GM19025 (cell line): Measurements from ENCODE around the gene FTH1.

Experiments used
- ATAC-seq: cut with Tn5 transposase; IDR thresholded peaks from one replicate; pipeline ENCODE4 v1.9.1; 2021; ENCODE audit warnings: mild to moderate bottlenecking, low read depth, moderate library complexity; ENCODE audit not compliant: unreplicated experiment

Gene FTH1

GRCh38 chr11:61918938-61919704, 48.3 kb downstream of the FTH1 start:
- no peak for ATAC-seq

- ATAC-seq, result no peak
Observed at GRCh38 chr11:61918251-61918937, 49.0 kb downstream of the FTH1 start.

- ATAC-seq, result no peak
Observed at GRCh38 chr11:61917334-61918109, 49.9 kb downstream of the FTH1 start, which contains the start of gene RAB3IL1. Gene RAB3IL1 (minus strand): TSS chr11:61917566. CDS start chr11:61917367, 199 bp downstream.

DNA sequence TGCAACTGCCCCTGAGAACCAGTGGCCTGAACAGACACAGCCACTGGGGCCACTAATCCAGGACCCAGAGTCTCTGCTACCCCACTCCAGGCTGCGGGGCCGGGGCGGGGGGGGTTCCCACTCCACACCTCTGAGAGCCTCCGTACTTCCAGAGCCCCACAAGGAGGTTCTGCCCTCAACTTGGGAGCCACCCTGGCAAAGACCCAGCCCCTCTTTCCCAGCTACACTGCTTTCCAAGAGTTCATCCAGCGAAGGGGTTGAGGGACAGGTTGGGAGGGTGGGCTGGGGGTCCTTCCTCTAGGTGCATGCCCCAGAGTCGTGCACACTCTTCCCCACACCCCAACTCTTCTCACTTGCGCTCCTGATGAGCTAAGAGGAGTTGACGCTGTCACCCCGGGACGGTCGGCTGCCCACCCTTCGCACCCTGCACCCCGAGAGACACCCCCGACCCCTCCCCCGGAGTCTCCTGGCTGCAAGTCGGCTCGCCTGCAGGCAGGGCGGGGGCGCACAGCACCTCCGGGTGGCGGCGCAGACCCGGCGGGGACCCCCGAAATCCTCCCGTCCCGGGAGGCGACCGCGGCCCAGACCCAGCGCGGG, 50.6 kb downstream of the FTH1 start:
- ATAC-seq, result no peak

- no peak for ATAC-seq
Observed at GRCh38 chr11:61914471-61915171, 52.8 kb downstream of the FTH1 start.
